K562 (cell line): Measurements from ENCODE around the gene PXDC1. TPM values are rescaled to one million over a fixed set of nuclear protein-coding genes. Genes with fewer than 3 reads are reported as not detected.
"Not testable (repeated sequence)": the region's sequence is repeated elsewhere in the genome, so short reads cannot be mapped to it uniquely, and the experiment has no call there.

Experiments
- ATAC-seq: fragments of 200-7000 bp; cut with Tn5 transposase; 3 replicates; pipeline ENCODE4 v1.9.1; 2020; ENCODE audit warnings: moderate library complexity
- BruUV-seq: library from RNA; stranded (reverse); fragments of 400-500 nt; replicated peaks from 2 replicates; lab custom pipeline; 2021; lab: Mats Ljungman, UMichigan
- CTCF ChIA-PET: fragments of 300-600 bp; formaldehyde crosslinking; extraction: SDS; loops from one replicate; lab custom pipeline; 2021; ENCODE audit warnings: low intra/inter-chr PET ratio; lab: Yijun Ruan, JAX
- POLR2A ChIA-PET: fragments of 300-600, 350-650 bp; sonication (Branson Sonifier 250); formaldehyde crosslinking; extraction: SDS; loops from one replicate; lab custom pipeline; 2021; ENCODE audit warnings: antibody characterized with exemption, inconsistent platforms; lab: Yijun Ruan, JAX
- DNase-seq, 4 experiments: peaks; one replicate each; pipeline versions ENCODE4 v3.0.0 to v3.0.0-alpha.2; 2011 to 2018; ENCODE audit warnings: low spot score in 3 of 4, mixed read lengths in 3 of 4; ENCODE audit errors: extremely low read depth in 1 of 4
- FAIRE-seq: peaks from 2 replicates; lab custom pipeline; 2011; peaks lifted over from hg19 to GRCh38; lab: Jason Lieb, UNC
- H2AFZ ChIP-seq: 2 replicates; pipeline ENCODE4 v1.6.0; 2011; ENCODE audit warnings: low read depth, low read length, control low read depth, inconsistent platforms
- H3K27ac ChIP-seq: fragments of 200-600 bp; 3 replicates; pipeline ENCODE4 v1.8.0; 2011; ENCODE audit warnings: low read depth, mild to moderate bottlenecking, control low read depth, inconsistent platforms, low read length, moderate library complexity, mixed read lengths; ENCODE audit errors: extremely low read depth
- H3K27me3 ChIP-seq, 2 experiments: fragments of 300-600 bp in 1 of 2; 2 replicates in 1 of 2; 3 replicates in 1 of 2; pipeline versions ENCODE4 v1.6.0 to v1.8.0; 2011; ENCODE audit warnings: inconsistent platforms in 2 of 2, low read length in 2 of 2, mild to moderate bottlenecking in 1 of 2, mixed read lengths in 1 of 2, moderate library complexity in 1 of 2; ENCODE audit not compliant: control insufficient read depth in 2 of 2, insufficient read depth in 2 of 2
- H3K36me3 ChIP-seq: fragments of 300-600 bp; 3 replicates; pipeline ENCODE4 v1.8.0; 2011; ENCODE audit warnings: mild to moderate bottlenecking, low read length, inconsistent platforms; ENCODE audit not compliant: control insufficient read depth, insufficient read depth
- H3K4me1 ChIP-seq, 2 experiments: fragments of 200-600 bp in 1 of 2; replicated peaks in 1 of 2; 2 replicates in 1 of 2; 3 replicates in 1 of 2; pipeline versions ENCODE4 v1.5.1 to v1.8.0; 2011; ENCODE audit warnings: inconsistent platforms in 2 of 2, low read length in 2 of 2, mild to moderate bottlenecking in 1 of 2, mixed read lengths in 1 of 2, moderate library complexity in 1 of 2; ENCODE audit not compliant: control insufficient read depth in 2 of 2, insufficient read depth in 2 of 2
- H3K4me2 ChIP-seq: 2 replicates; pipeline ENCODE4 v1.6.1; 2011; ENCODE audit warnings: low read length, control low read depth, inconsistent platforms, mixed read lengths; ENCODE audit not compliant: insufficient read depth
- H3K4me3 ChIP-seq: fragments of 200-600 bp; sonication (generic), shearing (Covaris generic); 2 replicates; pipeline ENCODE4 v1.5.1; 2016; ENCODE audit warnings: control low read depth, inconsistent platforms
- H3K79me2 ChIP-seq: fragments of 200-600 bp; 3 replicates; pipeline ENCODE4 v1.8.0; 2011; ENCODE audit warnings: low read length, inconsistent platforms; ENCODE audit not compliant: control insufficient read depth, insufficient read depth
- H3K9ac ChIP-seq, 2 experiments: 2 replicates each; pipeline versions ENCODE4 v1.6.0 to v1.6.1; 2011; ENCODE audit warnings: low read depth in 2 of 2, low read length in 2 of 2, control low read depth in 1 of 2, inconsistent platforms in 1 of 2, mild to moderate bottlenecking in 1 of 2, mixed read lengths in 1 of 2; ENCODE audit not compliant: insufficient read depth in 1 of 2
- H3K9me1 ChIP-seq: one replicate; pipeline ENCODE4 v1.6.0; 2011; ENCODE audit warnings: inconsistent platforms, mild to moderate bottlenecking, low read length, moderate library complexity; ENCODE audit not compliant: control insufficient read depth, insufficient read depth
- H3K9me3 ChIP-seq: replicated peaks from 2 replicates; pipeline ENCODE4 v1.5.1; 2011; ENCODE audit warnings: low read depth, low read length, inconsistent platforms; ENCODE audit not compliant: control insufficient read depth, insufficient read depth
- H4K20me1 ChIP-seq: replicated peaks from 2 replicates; pipeline ENCODE4 v1.6.1; 2011; ENCODE audit warnings: low read length, inconsistent platforms, mixed read lengths; ENCODE audit not compliant: control insufficient read depth, insufficient read depth
- ELK3 ChIP-seq: fragments of 450-650 bp; formaldehyde crosslinking; IDR thresholded peaks from 2 replicates; pipeline ENCODE4 v1.4.0; 2020; ENCODE audit warnings: mild to moderate bottlenecking
- EWSR1 ChIP-seq: fragments of 450-650 bp; IDR thresholded peaks from 2 replicates; pipeline ENCODE4 v1.6.1; 2018; ENCODE audit warnings: borderline replicate concordance, mild to moderate bottlenecking, low read depth, moderate library complexity; ENCODE audit not compliant: partially characterized antibody
- PCBP2 ChIP-seq: fragments of 200-400 bp; formaldehyde crosslinking; IDR thresholded peaks from 2 replicates; pipeline ENCODE4 v1.6.1; 2018; ENCODE audit warnings: low read length, low read depth, mild to moderate bottlenecking, moderate library complexity; ENCODE audit not compliant: poor library complexity, severe bottlenecking
- RFX1 ChIP-seq: fragments of 450-650 bp; IDR thresholded peaks from 2 replicates; pipeline ENCODE4 v1.6.1; 2016; ENCODE audit warnings: mild to moderate bottlenecking, moderate library complexity
- ZNF121 ChIP-seq: sonication (generic); formaldehyde crosslinking; conservative IDR thresholded peaks from 2 replicates; pipeline ENCODE4 v1.8.0; 2022; ENCODE audit warnings: missing genetic modification reagents
- WGBS: fragments of 100-300 bp; shearing (Covaris generic); methylation state at CpG from one replicate; pipeline ENCODE4 v1.1.6; 2016; ENCODE audit warnings: low coverage, mixed read lengths; ENCODE audit not compliant: insufficient coverage; ENCODE audit errors: missing lambda C conversion rate; 5-methylcytosine and 5-hydroxymethylcytosine counted together
- in situ Hi-C: fragments of 300-500 bp; cut with MboI; formaldehyde crosslinking; loops from 4 replicates; pipeline ENCODE4 v1.15.0; 2018; ENCODE audit warnings: inconsistent platforms, mixed read lengths
- intact Hi-C: fragments of 100-400 bp; cut with micrococcal nuclease; formaldehyde crosslinking; loops from 2 replicates; pipeline ENCODE4 v1.14.2; 2022
- polyA plus RNA-seq, 8 experiments: library from polyadenylated mRNA; depleted of rRNA in 4 of 8; stranded (reverse) in 5 of 8; unstranded in 3 of 8; fragments of >200 nt; fragmentation: Nextera tagmentation in 2 of 8; fragmentation: Illumina TruSeq in 1 of 8; extraction: Ambion mirVana in 2 of 8; extraction: Trizol in 1 of 8; gene quantifications; 2 replicates each; pipeline versions ENCODE4 v1.2.1 to v1.2.3, GENCODE V29; 2011 to 2014; ENCODE audit warnings: inconsistent platforms in 1 of 8, missing spikeins in 1 of 8
- total RNA-seq, 7 experiments: library from RNA; depleted of rRNA in 6 of 7; stranded (reverse); fragments of >200 nt in 6 of 7; fragmentation: Illumina TruSeq in 2 of 7; extraction: Trizol in 2 of 7; gene quantifications; 2 replicates each; pipeline versions ENCODE4 v1.2.1 to v1.2.3, GENCODE V29; 2011 to 2021; ENCODE audit warnings: low replicate concordance in 1 of 7

Gene PXDC1
- total and polyA plus RNA-seq, 9 of the 15 experiments (the other 6 are each of a cell fraction or from before 2014, with no cell fraction given): 0.09 to 0.33 (median 0.16) TPM; not detected in 5

GRCh38 chr6:3758842-3759144 lies 7.3 kb upstream of the PXDC1 start (continued):
- TF ChIP-seq EWSR1 (no peak), ZNF121 (no peak), ELK3 (CRISPR knock-in tag) (no peak), RFX1 (no peak), PCBP2 (no peak)

GRCh38 chr6:3757998-3758841 lies 6.7 kb upstream of the PXDC1 start:
- H2AFZ ChIP-seq, intact Hi-C loops, H3K36me3 ChIP-seq, H3K9me1 ChIP-seq, ATAC-seq, H4K20me1 ChIP-seq, H3K4me2 ChIP-seq, in situ Hi-C loops, DNase-seq, FAIRE-seq, H3K79me2 ChIP-seq, H3K4me3 ChIP-seq, BruUV-seq, H3K27ac ChIP-seq, CTCF ChIA-PET, H3K9me3 ChIP-seq, H3K9ac ChIP-seq: not testable (repeated sequence)
- 47% methylated on average over 34 of the region's 57 CpGs for WGBS
- Histone ChIP-seq H3K27me3 (peaks cover 17 to 36% of the 10 kb centered on the region in 2 experiments), H3K4me1 (peaks cover 0 to 11% of the 10 kb centered on the region in 2 experiments; a peak in 2 of 5 replicates)
- POLR2A ChIA-PET: interaction anchor here (0.6 to 1.2 kb wide), 4 partner anchors 8 to 807 kb away, joined by 3 to 6 read pairs (median 3); no protein-coding TSS in a partner anchor
